Measurements from ENCODE around the gene SGMS2.

SGMS2 gene

DNA sequence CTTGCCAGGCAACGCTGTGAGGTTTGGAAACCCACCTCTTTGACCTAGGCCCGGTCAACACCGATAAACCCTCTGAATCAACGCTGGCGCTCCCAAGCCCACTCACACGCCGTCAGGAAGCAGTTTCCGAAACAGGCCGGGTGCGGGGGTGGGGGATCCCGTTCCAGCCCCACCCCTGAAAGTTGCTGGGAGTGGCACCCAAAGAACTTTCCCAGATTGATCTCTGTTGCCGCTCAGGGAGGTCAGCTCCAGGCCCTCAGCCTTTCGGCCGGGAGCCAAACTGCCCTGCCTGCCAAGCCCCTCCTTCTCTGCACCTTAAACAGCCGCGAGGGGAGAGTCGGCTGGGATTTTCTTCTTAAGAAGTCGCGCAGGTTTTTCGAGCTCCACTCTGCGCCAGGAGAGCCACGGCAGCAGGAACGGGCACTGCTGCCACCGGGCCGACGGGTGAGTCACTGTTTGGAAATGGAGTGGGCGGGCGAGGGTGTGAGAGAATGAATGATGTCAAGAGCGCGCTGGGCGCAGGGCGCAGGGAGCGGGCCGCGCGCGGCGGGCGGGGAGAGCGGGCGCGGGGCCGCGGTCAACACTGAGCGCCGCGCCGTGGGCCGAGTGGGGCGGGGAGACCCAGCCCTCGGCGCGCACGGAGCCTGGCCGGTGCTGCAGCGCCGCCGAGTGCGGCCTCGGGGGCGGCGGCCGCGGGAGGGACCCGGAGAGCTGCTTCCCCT is at the start of gene SGMS2:
SGMS2 (plus strand) TSS at position 583 of the 722 bp plus-strand sequence. CDS start 70,622 bp downstream, outside the sequence.
- DNase-seq = peak; percentile 77

DNA sequence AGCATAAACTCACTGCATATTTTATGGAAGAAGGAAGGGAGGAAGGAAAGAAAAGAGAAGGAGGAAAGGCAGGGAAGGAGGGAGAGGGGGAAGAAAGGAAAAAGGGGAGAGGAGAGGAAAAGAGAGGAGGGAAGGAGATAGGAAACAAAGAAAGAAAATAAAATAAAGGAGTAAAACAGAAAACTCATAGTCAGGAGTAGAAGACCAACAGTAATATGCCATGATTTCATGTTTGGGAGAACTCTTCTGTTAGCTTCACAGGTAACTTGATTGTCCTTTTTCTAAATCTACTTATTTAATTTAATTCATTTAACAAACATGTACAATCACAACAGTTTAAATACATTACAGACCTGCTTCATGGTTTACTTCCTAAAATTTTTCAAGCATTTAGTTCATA is 46.8 kb upstream of the SGMS2 start:
- no peak for DNase-seq

- no peak for DNase-seq
Measured at GRCh38 chr4:107778784-107779530, 45.8 kb upstream of the SGMS2 start.

GRCh38 chr4:107780665-107781064 is 44.1 kb upstream of the SGMS2 start:
- DNase-seq = no peak

- DNase-seq = no peak
Measured at GRCh38 chr4:107791902-107792301, 32.8 kb upstream of the SGMS2 start.

DNA sequence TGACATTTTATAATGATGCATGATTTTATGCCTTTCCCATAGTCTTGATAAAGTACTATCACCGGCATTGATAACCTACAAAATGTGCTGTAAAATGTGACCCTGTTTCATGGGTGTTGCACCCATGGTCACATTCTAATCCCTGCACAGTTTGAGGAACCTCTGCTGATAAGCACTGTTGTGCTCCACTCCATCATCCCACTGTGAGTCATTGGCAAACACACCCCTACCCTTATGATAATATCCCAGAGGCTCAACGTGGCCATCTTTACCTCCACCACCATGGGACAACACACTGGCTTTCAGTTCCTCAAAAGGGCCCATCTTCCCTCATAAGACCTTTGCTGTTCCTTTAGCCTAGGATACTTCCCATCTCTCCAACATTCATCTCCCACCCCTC is 32.0 kb upstream of the SGMS2 start:
- no peak for DNase-seq

DNA sequence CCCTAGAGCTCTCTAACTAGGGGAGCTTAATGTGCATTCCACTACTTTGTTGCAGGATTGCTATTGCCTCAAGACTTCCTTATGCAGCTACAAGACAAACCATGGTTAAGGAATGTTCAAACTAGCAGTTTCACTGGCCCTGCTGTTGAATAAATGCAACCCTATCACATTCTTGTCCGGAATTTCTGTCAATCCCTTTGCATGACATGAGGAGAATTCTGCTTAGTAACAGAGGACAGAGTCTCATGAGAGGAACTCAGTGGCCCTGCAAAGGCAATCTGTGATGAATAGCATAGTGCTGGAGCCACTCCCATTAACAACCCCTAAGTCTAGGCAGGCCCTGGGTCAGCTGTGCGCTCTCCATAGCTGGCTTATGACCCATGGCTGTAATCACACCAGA is 30.7 kb upstream of the SGMS2 start:
- no peak for DNase-seq

GRCh38 chr4:107799669-107800450 is 24.9 kb upstream of the SGMS2 start:
- DNase-seq = no peak

GRCh38 chr4:107800706-107801105 is 24.0 kb upstream of the SGMS2 start:
- no peak for DNase-seq

DNA sequence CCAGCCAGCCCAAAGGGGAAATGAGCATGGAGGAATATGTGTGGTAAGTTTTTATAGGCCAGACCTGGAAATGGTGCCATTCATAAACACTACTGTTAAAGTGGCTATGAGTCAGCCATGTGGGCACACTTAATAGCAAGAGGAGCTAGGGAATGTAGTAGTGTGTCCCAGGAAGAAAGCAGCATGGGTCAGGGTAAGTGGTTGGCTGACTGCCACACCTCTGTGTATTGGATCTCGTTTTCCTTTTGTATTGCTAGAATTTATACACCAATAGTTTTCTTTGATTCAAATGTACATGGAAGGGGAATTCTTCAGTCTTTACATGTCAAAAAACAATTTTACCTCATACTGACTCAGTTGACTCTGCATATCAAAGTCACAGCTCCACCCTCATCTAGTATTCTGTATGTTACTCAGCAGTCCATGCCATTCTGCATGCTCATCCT is 22.9 kb upstream of the SGMS2 start:
- no peak for DNase-seq

DNA sequence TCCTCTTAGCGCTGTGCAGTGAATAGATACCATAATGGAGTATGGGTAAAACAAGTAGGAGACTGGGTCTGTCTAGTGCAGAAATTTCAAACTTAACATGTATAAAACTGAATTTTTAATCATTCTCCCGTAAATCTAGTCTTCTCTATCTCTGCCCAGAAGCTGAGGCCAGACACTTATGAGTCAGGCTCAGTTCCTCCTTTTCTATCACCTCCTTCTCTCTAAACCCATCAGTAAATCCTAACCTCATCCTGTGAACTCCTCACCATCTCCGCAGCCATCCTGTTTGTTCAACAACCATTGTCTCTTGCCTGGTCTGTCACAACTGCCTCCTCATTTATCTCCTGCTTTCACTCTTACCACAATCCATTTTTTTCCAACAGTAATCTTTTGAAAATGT is 19.8 kb upstream of the SGMS2 start:
- no peak for DNase-seq

DNA sequence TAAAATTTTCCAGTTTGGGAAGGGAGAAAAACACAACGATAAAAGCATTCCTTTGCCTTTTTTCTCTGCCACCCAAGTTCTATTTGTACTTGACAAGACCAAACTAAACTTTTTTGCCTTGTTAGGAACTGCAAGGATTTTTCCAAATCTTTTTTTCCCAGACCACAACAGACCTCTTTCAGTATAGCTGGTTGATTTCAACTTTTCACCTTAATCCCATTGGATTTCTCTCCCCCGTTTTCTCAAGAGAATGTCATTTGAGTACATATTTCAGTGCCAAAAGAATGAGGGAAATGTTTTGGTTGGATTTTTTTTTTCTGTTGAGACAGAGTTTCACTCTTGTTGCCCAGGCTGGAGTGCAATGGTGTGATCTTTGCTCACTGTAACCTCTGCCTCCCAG is 18.5 kb upstream of the SGMS2 start:
- no peak for DNase-seq

DNA sequence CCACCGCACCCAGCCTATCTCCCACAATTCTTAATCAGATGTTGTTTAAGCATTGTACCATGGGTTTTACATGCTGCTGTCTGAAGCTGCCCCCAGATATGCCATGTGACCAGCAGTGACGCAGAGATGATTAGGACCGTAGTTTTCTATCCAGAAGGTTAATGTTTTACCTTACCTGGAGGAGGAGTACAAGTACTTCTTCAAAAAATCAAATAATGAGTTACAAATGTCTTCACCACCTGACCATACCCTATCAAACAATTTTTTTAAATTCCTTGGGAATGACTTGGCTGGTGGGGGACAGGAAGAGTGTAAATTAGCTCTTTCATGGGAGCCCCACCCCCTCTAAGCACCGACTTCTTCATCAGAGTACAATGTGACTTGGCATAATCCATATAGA is 16.2 kb upstream of the SGMS2 start:
- DNase-seq = no peak

DNA sequence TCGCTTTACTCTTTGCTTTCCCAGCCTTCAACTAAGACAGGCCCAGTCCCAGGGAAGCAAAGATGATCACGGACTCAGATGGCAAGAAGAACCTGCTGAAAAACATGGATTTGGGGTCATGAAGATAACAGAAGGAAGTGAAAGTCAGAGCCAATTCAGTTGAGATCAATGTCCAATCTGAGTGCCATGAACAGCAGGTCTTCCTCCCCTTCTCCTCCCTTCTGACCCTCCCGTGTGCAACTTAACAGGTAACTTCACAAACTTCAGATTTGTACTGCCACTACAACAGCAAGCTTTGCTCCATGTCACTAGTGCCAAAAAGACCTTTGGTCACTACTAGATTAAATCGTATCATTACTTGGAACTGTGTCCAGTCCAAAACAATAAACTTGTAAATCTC is 15.5 kb upstream of the SGMS2 start:
- DNase-seq = no peak

GRCh38 chr4:107814758-107815157 is 10.0 kb upstream of the SGMS2 start:
- no peak for DNase-seq

DNA sequence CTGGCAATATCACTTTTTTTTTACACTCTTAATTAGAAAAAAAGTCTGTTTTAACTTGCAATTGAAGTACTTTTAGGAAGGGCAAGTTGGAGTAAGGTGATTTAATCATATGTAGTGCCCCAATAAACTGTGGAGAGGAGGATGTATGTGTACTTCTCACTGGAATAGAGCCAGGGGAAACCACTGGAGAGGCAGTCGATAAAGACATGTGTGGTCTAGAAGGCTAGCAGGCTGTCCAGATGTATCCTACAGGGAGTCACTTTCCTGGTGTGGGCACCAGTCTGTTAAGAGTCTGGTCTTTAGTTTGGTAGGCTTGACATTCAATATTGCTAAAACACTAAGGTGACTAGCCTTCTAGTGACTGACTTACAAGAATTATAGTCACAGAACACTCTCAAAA is 9.6 kb upstream of the SGMS2 start:
- no peak for DNase-seq

DNA sequence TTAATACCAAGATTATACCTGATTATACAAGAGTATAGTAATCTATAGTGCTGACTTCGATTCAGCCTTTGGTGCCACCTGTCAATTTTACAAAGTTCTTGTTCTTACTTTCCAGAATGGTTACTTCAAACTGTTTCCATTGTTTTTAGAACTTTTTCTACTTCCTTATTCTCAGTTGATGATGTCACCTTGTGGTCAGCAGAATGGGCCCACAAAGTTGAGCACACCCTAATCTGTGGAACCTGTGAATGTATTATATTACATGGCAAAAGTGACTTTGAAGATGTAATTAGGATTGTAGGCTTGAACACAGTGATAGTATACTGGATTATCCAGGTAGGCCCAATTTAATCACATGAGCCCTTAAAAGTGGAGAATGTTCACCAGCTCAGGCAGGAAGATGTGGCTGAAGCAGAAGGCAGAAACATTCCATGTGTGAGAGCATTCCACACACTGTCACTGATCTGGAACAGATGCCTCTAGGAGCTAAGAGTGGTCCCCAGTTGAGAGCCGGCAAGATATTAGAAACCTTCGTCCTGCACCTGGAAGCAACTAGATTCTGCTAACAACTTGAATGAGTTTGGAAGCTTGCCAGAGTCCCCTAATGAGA is 6.3 kb upstream of the SGMS2 start:
- DNase-seq = no peak

- no peak for DNase-seq
Measured at GRCh38 chr4:107823870-107824349, 822 bp upstream of the SGMS2 start.

- no peak for DNase-seq
Measured at GRCh38 chr4:107825072-107825824, 516 bp downstream of the SGMS2 start.

GRCh38 chr4:107826421-107826980 is 1.8 kb downstream of the SGMS2 start:
- no peak for DNase-seq

DNA sequence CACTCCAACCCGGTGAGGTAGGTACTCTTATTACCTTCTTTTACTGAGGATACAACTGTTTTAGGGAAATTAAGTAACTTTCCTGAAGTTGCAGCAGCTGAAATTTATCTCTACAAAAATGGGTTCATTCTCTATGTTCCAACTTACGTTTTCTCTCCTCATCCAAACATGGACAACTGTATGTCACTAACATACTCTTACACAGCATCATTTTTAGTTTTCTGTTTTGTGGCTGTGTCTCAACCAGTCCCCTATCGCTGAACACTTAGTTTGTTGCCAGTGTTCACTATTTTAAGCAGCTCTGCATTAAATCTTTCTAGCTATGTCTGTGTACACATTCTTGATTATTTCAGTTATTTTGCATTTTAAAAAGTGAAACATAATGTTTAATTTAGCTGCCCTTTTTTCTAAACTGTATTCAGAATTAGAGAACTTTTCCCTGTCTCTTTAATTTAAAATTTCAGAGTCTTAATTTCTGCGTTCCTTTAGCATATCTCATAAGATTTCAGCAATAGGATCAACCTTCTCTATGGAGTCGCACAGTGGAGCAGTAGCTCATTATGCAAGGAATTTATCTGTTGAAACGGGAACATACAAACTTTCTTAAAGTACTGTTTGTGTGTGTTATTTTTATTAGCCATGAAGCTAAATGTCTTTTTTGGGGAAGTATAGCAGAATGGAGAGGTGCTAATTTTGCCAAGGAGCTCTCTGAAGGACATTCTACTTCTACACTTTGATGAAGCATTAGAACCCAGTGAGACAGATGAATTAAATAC is 3.8 kb downstream of the SGMS2 start:
- no peak for DNase-seq
